Measurements from ENCODE around the gene PRMT1. TPM values are rescaled to one million over a fixed set of nuclear protein-coding genes. Genes with fewer than 3 reads are reported as not detected.
A peak's percentile ranks its signal among the peaks of the same experiment; 100 is the strongest.

Gene PRMT1
- total RNA-seq, 1 experiment from 2014 or later: 505 TPM

DNA sequence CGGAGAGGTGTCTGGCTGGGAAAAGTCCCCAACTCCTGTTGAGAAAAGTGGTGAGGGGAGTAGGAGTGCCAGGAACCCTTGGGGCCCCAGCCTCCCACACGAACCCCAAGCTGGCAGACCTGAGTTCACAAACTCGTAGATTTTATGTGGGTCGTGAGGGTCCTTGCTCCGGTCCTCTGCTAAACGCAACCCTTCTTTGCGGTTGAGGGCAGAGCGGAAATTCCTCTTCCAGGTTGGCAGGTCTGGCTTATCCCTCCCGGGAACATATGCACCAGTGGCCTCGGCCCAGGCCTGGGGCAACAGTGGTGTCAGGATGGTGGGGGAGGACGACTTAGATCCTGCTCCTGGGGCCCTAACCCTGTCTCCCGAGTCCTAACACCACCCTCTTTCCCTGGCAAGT is 13.8 kb upstream of the PRMT1 start:
- Histone ChIP-seq H3K27me3 (ENCODE audit: insufficient read depth, low read length) (no peaks in the 10 kb centered on the region), H4K91ac (ENCODE audit: insufficient read length, low read depth, low read length) (no peak overlapping the region), H2BK5ac (ENCODE audit: insufficient read length, low read length) (no peak overlapping the region), H2BK120ac (ENCODE audit: low read depth, low read length, poor library complexity, severe bottlenecking) (no peak overlapping the region), H3K79me2 (ENCODE audit: insufficient read depth, low read length) (peaks cover 5% of the 10 kb centered on the region; the same call in 1 of the 2 replicates), H2BK20ac (ENCODE audit: low read depth, low read length, poor library complexity, severe bottlenecking) (no peak overlapping the region), H3K9ac (ENCODE audit: extremely low read depth, insufficient read length, low read length) (no peak overlapping the region), H3K14ac (ENCODE audit: insufficient read depth, low read length) (no peak overlapping the region), H3K27ac (ENCODE audit: insufficient read length, low read depth, low read length) (no peak overlapping the region), H3K18ac (ENCODE audit: insufficient read length, low read depth, low read length) (no peak overlapping the region), H4K8ac (replicated peaks; ENCODE audit: insufficient read length, low read depth, low read length) (no peak overlapping the region), H3K23ac (ENCODE audit: insufficient read length, low read depth, low read length) (no peak overlapping the region), H3K9me3 (ENCODE audit: control insufficient read depth, low read depth, low read length) (no peaks in the 10 kb centered on the region), H4K20me1 (ENCODE audit: control insufficient read depth, insufficient read depth, insufficient read length) (no peaks in the 10 kb centered on the region), H2BK12ac (ENCODE audit: insufficient read length, low read depth, low read length) (no peak overlapping the region), H2AFZ (ENCODE audit: low read length) (no peak overlapping the region), H3K4me1 (ENCODE audit: insufficient read depth, low read length) (no peaks in the 10 kb centered on the region), H2AK5ac (ENCODE audit: insufficient read length, low read length) (no peak overlapping the region), H3K56ac (ENCODE audit: insufficient read length, low read depth, low read length) (no peak overlapping the region), H3K4ac (ENCODE audit: low read depth, low read length) (no peak overlapping the region), H3K79me1 (ENCODE audit: insufficient read depth, low read depth, low read length, poor library complexity, severe bottlenecking) (peaks cover 11% of the 10 kb centered on the region), H3K23me2 (ENCODE audit: insufficient read length, low read depth, low read length, poor library complexity, severe bottlenecking) (peaks cover 18% of the 10 kb centered on the region), H3K4me2 (ENCODE audit: insufficient read depth, insufficient read length, low read length) (no peak overlapping the region), H2BK15ac (ENCODE audit: low read depth, low read length) (no peak overlapping the region), H4K5ac (ENCODE audit: insufficient read length, low read depth, low read length) (no peak overlapping the region), H3T11ph (ENCODE audit: low read length) (no peak overlapping the region)
- peaks cover 7 to 8% of the 10 kb centered on the region in 2 experiments for H3K9me3 Mint-ChIP-seq
- DNase-seq: no peak
- H3K27me3 Mint-ChIP-seq (ENCODE audit: low read depth): peaks cover 3% of the 10 kb centered on the region
- peaks cover 39 to 65% (median 61%) of the 10 kb centered on the region in 3 experiments for H3K36me3 Mint-ChIP-seq (ENCODE audit: insufficient read depth in 1 of 3, low read depth in 3 of 3)
- peaks cover 12 to 34% of the 10 kb centered on the region in 2 experiments for H3K4me1 Mint-ChIP-seq
- peak overlapping the region; percentile 34 to 99; a peak in 3 of 5 replicates for H3K4me3 Mint-ChIP-seq
- no peak overlapping the region; a peak in 2 of 7 replicates for H3K27ac Mint-ChIP-seq
- TF ChIP-seq, protein P1, sequence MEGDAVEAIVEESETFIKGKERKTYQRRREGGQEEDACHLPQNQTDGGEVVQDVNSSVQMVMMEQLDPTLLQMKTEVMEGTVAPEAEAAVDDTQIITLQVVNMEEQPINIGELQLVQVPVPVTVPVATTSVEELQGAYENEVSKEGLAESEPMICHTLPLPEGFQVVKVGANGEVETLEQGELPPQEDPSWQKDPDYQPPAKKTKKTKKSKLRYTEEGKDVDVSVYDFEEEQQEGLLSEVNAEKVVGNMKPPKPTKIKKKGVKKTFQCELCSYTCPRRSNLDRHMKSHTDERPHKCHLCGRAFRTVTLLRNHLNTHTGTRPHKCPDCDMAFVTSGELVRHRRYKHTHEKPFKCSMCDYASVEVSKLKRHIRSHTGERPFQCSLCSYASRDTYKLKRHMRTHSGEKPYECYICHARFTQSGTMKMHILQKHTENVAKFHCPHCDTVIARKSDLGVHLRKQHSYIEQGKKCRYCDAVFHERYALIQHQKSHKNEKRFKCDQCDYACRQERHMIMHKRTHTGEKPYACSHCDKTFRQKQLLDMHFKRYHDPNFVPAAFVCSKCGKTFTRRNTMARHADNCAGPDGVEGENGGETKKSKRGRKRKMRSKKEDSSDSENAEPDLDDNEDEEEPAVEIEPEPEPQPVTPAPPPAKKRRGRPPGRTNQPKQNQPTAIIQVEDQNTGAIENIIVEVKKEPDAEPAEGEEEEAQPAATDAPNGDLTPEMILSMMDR (conservative IDR thresholded peaks at IDR 0.05): no peak
- WGBS (ENCODE audit: extremely low coverage, insufficient read length, low lambda C conversion rate): no CpG with 5 or more reads among the region's 12 CpGs

Data from H9 (cell line).